Kidney glomerular epithelial cell (primary cell): ENCODE results near the gene KCNT1.
"Not testable (repeated sequence)": the region's sequence is repeated elsewhere in the genome, so short reads cannot be mapped to it uniquely, and the experiment has no call there.

Experiments
- DNase-seq: peaks from one replicate; lab custom pipeline; 2025; lab: John Stamatoyannopoulos, UW

The KCNT1 gene

DNA sequence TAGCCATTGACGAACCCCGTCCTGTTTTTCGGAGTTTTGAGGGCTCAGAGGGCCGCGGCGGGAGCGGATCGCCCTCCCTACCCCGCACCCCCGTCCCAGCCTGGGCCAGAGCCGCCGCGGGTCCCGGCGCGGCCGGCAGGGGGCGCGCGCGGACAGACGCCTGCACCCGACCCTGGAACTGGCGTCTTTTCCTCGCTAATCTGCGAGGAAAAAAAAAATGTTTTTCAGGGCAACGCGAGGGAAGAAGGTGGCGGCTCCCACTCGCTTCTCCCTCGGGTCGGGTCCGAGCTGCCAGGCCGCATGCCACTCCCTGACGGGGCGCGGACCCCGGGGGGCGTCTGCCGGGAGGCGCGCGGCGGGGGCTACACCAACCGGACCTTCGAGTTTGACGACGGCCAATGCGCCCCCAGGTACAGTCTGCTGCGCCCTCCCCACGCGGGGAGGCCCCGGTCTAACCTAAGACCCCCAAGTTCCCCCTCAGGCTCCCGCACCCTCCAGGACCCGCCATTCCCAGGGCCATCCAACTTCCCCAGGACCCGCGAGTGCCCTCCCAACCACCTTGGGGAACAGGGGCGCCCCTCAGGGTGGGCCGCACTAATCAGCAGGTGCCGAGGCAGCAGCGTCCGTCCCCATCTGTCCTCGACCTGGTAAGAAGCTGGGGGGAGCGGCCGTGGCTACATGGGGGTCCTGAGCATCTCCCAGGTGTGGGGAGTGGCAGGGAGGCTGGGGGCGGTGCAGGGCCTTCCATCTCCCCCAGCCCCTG is at the start of gene KCNT1:
KCNT1 (plus strand) TSS at position 227 of the 763 bp plus-strand sequence; CDS start at position 301, 74 bp downstream.
- DNase-seq, result no peak

- DNase-seq, result no peak
Measured at GRCh38 chr9:135655317-135655716, 46.7 kb upstream of the KCNT1 start.

GRCh38 chr9:135657416-135657815 is 44.6 kb upstream of the KCNT1 start:
- DNase-seq, result no peak

- DNase-seq, result no peak
Measured at GRCh38 chr9:135659252-135659651, 42.7 kb upstream of the KCNT1 start.

DNA sequence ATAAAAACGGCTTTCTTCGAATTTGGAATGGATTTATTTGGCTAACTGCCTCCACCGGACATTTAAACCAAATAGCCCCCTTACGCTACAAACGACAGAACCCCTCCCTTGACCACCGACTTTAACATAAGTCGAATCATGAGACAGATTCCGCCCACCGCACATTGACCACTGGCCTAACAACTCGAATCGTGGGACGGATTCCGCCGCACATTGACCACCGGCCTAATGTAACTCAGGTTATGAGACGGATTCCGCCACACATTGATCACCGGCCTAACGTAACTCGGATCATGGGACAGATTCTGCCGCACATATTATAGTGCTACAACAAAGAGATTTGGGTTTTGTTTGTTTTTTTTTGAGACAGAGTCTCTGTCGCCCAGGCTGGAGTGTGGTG is 41.6 kb upstream of the KCNT1 start:
- no peak for DNase-seq

DNA sequence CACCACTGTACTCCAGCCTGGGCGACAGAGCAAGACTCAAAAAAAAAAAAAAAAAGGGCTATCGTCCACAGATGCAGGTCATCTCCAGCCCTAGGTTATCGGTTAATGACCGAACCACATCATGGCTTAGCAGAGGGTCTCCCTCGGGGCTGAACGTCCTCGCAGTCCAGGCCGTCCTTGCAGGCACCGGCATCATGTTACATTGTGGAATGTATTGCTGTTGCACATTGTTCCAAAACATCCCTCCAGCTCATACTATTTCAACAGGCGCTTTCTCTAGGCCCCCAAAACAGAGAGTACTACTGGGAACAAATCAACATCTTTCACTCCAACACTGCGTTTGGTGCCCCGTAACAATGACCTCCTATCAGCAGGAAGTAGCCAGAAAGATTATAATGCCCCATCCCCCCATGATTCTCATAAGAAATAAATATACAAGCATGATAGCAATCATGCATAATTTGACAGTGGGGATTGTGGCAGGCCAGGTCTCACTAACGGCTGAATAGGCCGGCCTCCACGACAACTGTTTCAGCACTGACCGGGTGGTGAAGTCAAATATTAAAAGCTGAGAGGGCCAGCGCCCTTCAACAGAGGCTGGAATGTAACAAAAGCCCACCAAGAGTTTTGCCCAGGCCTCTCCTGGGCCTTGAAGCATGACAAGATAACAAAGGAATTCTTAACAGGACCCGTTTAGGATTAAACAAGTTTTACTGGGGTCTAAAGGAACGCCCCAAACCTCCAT is 40.0 kb upstream of the KCNT1 start:
- no peak for DNase-seq

- no peak for DNase-seq
Measured at GRCh38 chr9:135662758-135663450, 39.1 kb upstream of the KCNT1 start, which contains the start of gene LCN9. Gene LCN9 (plus strand): TSS chr9:135663309. CDS start chr9:135663322, 13 bp downstream.

DNA sequence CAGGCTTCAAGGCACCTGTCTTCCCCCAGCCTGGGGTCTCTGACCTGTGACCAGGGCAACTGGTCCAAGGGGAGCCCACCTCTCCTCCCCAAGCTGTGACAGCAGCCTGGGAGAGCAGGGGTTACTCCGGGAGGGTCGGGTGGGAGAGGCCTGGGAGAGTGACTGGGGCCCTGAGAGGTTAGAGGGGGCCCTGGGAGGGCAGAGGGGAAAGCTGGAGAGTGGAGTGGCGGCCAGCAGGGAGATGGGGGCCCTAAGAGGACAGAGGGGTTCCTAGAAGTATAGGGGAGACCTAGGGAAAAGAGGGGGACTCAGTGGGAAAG is 38.6 kb upstream of the KCNT1 start:
- DNase-seq, result no peak

DNA sequence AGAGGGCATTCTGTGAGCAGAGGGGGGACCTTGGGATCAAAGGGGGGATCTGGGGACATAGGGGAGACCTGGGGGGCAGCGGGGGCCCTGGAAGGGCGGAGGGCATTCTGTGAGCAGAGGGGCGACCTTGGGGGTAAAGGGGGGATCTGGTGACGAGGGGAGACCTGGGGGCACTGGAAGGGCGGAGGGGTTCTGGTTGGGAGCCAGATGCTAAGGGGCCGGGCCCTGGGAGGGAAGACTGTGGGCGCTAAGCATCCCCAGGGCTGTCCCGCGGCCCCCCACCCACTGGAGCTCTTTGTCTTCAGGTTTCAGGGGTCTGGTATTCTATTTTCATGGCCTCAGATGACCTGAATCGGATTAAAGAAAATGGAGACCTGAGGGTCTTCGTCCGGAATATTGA is 38.1 kb upstream of the KCNT1 start:
- no peak for DNase-seq

DNA sequence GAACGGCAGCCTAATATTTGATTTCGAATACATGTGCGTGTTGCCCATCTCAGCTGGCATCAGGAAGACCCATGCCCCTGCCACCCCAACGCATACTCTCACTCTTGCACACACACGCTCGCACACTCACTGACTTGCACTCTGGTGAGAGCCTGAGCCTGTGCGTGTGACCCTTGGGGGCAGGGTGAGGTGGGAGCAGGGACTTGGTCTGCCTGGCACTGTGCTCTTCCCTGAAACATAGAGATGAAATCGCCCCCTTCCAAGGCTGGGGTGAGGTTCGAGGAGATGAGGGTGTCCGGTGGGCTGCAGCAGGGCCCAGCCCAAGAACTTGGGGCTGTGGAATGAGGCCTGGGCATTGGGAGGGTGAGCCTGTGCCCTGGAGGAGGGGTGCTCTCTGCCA is 37.7 kb upstream of the KCNT1 start:
- no peak for DNase-seq

DNA sequence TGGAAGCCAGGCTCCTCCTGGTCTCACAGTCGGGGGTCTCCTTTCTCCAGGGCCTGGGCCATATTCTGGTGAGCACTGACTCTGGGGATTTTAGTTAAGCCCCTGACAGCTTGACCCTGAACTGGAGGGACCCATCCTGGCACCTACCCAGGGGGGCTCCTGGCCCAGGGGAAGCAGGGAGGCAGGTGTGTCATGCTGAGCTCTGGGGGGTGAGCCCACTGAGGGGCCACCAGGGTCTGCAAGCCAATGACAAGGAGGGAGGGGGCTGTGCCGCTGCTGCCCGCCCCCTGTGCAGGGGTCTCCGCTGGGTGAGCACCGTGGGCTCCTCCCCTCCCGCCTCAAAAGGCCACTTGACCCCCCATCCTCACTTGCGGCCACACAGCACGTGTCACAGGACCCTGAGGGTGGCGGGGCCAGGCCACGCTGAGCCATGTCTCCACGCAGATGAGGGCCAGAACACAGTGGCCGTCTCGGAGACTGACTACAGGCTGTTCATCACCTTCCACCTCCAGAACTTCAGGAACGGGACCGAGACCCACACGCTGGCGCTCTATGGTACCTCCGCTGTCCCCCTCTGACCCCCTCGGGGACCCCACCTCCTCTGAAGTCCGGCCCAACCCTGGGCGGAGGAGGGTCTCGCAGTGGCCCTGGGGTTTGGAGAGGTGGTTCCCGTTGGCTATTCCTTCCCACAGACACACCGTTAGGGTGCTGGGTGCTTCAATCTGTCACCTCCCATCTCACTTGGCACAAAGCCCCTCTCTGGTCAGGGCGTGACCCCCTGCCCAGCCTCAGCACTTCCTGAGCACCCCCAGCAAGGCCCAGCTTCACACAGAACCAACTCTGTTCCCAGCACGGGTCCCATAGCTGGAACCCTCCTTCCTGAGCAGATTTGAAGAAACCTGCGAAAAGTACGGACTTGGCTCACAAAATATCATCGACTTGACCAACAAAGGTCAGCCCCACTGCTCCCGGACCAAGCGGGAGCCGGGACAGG is 36.9 kb upstream of the KCNT1 start:
- DNase-seq, result no peak

- DNase-seq, result no peak
Measured at GRCh38 chr9:135665795-135666189, 36.2 kb upstream of the KCNT1 start.

DNA sequence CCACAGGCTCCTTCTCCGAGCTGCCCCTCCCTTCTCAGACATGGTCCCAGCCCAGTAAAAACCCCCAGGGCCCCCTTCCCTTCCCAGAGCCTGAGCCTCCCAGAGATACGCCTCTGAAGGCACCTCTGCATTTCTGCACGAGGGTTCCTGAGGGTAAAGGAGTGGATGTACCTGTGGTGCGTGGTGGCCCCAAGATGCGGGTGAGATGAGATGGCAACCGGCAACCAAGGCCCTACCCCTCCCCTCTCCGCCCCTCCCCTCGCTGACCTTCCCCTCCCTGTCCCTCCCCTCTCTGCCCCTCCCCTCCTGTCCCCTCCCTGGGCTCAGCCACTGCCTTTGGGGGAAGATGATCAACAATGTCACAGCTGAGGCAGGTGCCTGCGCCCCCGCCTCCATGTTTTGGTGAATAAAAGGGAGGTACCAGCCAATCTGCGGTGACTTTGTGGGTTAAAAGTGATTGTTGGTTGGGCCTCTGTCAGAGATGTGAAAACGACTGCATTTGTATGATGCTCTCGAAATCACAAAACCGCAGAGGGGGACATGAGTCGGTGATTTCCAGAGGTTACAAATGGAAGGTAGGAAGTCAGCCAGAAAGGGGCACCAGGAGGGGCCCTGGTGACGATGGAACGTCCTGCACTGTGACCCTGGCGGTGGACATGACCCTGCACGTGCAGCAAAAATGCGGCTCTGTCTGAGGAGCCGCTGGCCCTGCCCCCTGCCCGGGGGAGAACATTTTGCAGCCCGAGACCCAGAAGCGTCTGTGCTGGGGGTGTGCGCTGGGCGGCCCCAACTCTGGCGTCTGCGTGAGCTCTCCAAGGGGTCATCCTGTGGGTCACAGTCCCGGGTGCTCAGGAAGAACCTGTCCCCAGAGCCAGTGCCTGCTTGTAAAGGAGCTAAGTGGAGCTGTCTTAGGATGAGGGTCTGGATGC is 35.2 kb upstream of the KCNT1 start:
- no peak for DNase-seq

DNA sequence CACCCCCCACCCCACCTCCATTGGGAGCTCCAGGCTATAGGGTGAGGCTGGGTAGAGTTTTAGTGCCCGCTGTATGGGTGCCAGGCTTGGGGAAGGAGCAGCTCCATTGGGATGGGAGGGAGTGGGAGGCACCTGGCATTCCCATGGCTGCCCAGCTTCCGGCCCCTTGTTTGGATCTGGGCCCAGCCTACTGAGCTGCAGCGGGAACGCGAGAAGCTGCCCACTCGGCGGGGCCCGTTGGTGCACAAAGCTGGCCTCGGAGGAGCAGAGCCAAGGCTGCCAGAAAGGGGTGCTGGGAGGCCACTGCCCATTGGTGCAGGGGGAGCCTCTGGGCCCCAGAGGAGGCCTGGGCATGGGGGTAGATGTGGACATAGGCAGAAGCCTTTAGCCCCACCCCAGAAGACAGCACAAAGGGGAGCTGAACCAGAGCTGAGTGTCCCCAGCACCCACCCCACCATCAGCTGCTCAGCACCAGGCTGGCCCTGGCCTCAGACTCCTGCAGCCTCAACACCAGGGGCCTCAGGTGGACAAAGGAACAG is 34.5 kb upstream of the KCNT1 start:
- no peak for DNase-seq

GRCh38 chr9:135669018-135669417 is 33.0 kb upstream of the KCNT1 start:
- DNase-seq, result not testable (repeated sequence)

DNA sequence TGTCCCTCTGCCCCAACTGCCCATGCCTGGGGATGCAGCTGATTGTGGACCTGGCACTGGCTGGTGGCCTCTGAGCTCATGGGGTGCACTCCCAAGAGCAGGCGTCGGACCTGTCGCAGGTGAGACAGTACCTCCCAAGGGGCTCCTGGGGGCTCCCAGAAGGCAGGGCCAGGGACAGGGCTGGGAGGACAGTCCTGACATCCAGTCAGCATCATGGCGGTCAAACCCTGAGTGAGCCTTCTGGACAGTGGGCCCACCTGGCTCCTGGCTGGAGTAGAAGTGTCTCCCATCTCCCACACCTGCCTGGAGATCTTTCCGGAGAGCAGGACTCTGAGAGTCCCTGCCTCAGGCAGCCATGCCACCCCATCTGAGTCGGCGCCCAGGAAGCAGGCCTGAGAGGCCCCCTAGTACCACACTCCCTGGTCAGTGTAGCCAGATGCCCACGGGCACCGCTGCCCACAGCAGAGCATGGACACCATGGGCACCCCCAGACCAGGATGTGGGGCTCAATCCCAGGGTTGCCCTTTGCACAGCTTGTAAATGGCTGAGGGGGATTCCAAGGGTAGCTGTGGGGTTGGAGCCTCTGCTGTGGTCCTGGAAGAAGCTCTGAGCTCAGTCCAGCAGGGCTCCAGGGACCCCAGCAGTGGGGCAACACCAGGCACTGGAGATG is 32.2 kb upstream of the KCNT1 start:
- DNase-seq, result no peak

DNA sequence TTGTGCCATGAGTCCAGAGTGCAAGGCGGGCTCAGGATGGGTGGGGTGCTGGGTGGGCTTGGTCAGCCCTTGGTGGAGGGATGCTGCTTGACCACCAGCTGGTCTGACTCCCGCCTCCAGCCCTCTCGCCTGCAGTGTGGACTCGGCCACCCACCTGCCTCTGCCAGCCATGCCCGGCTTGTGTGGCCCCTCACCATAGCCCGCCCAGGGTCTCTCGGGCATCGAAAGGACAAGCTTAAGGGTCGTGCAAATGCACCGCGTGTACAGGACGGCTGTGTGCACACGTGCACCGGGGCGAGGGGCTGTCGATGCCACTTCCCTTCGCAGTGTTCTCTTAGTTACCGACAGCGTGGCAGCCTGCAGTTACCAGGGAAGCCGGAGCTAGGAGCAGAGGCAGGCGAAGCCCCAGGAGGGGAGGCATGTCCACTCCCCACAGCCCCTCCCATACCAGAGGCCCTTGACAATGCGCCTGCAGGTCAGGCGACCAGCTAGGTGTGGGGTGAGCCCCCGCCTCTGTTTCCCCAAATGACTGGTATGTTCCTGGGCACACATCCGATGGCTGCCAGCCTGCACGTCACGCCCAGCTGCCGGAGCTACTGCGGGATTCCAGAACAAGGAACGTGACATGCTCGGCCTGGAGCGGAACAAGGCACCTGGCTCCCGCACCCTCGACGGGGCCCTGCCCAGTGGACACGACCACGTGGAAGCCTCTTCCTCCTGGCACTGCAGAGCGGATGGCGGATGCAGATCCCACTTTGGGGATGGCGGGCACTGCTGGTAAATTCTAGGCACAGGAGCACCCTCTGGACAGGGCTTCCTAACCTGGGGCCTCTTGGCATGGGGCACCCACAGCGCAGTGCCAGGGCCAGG is 31.0 kb upstream of the KCNT1 start:
- no peak for DNase-seq

DNA sequence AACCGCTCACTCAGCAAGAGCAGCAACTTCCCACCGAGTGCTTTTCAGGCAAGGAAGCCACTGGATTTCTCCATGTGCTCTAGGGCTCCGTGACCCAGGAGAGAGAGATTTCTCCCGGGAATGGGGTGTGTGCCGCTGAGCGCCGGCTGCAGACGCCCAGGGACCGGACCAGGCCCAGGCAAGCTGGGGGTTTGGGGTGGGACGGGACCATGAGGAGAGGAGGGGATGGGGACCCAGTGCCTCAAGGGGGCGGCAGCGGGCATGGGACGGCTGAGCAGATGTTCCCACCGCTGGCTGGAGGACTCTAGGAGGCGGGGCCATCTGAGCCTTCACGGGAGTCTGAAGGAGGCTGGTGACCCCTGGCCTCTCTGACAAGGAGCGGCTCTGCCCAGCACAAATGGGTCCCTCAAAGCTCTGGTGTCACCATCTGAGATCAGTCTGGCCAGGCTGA is 30.4 kb upstream of the KCNT1 start:
- DNase-seq, result no peak

DNA sequence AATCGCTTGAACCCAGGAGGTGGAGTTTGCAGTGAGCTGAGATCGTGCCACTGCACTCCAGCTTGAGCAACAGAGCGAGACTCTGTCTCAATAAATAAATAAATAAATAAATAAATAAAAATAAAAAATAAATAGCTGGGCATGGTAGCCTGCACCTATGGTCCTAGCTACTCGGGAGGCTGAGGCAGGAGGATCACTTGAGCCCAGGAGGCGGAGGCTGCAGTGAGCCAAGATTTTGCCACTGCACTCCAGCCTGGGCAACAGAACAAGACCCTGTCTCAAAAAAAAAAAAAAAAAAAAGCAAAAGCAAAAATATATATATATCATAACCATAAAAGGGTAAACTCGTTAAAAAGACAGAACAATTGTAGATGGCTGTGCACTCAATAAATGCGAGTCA is 29.2 kb upstream of the KCNT1 start:
- not testable (repeated sequence) for DNase-seq
